Left forelimb (tissue), 1 donor: ENCODE measurements around the gene GBP1.
"Not testable (repeated sequence)": the region's sequence is repeated elsewhere in the genome, so short reads cannot be mapped to it uniquely, and the experiment has no call there.

Source experiments
- DNase-seq: peaks from one replicate; pipeline ENCODE4 v3.0.0-alpha.2; 2018; ENCODE audit warnings: low spot score

The GBP1 gene

DNA sequence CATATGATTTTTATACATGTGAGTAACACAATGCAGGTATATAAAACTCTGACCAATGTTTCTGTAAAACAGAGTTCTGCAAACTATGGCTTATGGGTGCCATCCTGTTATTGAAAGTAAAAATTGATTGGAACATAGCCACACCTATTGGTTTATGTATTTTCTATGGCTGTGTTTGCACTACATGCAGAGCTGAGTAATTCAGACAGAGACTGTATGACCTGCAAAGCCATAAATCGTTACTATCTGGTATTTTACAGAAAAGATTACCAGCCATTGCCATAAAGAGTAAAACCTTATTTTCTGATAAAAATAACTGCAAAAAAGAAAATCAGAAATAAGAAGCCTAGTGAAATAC lies 13.1 kb downstream of the GBP1 start:
- no peak for DNase-seq

- no peak for DNase-seq
Measured at GRCh38 chr1:89051300-89051954, 13.6 kb downstream of the GBP1 start.

GRCh38 chr1:89050649-89051033 lies 14.4 kb downstream of the GBP1 start:
- no peak for DNase-seq

DNA sequence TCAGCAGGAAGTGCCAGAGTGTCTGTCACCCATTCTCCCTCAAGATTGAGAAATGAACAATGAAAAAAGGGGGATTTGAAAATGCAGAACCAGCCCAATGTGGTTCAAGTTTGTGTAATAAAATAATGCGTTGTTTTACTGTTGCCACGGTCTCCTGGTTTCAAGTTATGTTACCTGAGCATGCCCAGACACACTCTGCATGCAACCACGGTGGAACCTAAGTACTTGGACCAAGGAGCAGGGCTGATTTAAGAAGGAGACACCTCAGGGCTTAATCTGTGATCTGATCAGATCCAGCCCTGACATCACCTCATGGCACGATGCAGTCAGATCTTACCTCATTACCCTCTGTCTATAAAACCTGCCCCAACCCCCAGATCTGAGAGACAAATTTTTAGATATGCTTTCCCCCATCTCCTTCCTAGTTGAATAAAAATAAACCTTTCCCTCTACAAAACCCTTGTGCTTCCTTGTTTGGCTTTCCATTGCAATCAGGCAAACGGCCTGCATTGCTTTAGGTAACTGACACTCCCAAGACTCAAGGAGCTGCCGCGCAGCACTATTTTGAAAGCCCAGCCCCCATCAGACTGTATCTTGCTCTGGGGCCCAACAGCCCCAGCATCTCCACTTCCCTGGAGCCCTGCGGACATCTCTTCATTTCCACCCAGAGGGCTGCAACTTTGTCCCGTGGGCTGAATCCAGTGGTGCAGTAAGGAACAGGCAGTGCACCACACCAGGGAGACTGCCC lies 14.9 kb downstream of the GBP1 start:
- not testable (repeated sequence) for DNase-seq

DNA sequence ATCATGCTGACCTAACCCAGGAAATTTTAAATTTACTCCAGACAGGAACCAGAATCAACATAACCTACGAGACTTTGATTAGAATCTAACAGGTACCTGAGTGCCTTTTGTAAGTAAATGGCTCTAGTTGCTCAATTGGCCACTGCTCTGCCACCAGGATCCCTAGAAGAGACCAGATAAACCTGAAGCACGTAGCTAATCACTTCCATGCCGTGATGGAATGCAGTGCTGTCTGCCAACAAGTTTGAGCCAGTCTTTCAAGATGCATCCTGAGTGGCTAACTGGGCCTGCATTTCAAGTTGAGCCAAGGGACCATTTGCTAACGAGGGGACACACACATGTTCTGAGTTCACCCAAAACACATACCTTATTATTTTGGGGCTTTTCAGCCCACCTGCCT lies 15.8 kb downstream of the GBP1 start:
- DNase-seq: not testable (repeated sequence)

GRCh38 chr1:89047734-89048133 lies 17.3 kb downstream of the GBP1 start:
- DNase-seq: no peak

DNA sequence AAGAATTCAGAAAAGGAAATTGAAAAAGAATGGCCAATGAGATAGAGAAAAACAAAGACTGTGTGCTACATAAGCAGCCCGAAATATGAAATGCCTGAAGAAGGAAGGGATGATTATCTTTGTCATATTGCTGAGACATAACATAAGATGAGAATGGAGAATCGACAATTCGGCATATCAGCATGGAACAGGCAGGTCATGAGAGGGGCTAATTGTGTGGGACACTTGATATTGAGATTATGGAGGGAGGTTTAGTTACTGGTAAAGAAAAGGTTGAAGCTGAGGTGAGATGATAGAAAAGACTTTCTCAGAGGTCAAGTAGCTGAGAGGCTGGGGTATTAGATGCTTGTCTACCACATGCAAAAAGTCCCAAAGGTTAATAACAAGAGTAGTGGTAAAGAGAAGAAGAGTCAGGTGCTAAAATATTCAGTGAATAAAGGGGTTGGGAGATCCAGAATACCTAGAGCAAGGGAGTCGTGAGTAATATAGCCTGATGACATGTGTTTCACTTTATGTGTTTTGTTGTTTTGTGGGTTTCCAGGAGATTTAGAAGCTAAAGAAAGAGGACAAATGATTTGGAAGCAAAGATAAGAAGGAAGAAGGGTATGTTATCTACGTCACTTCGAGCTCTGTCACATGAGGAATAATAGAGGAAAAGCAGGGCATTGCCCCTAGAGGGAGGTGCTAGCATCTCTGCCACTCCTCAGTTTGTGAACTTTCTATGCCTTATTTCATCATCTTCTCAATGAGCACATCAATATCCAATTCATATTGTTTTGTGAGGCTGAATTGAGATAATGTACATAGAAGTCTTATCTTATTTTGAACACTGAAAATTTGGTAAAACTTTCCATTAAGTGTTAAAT lies 18.5 kb downstream of the GBP1 start:
- not testable (repeated sequence) for DNase-seq

- DNase-seq: no peak
Measured at GRCh38 chr1:89044970-89045721, 19.9 kb downstream of the GBP1 start.

- DNase-seq: no peak
Measured at GRCh38 chr1:89043940-89044339, 21.1 kb downstream of the GBP1 start.

DNA sequence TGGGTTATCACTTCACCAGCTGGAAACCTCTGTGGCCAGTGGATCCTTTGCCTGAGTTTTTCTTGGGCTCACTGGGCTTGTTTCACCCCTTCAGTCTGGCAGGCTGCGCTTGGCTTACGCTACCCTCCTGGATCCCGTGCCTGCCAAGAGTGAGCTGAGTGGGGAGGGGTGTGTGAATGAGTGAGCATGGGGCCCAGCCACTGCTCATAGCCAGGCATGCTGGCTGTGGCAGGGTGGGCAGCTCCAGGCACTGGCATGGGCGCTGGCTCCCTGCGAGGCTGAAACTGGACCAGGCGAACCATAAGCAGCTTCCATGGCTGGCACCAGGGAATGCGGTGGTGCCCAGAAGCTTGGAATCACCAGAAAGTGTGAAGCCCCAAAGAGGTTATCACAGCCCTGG lies 22.5 kb downstream of the GBP1 start:
- DNase-seq: no peak

- DNase-seq: no peak
Measured at GRCh38 chr1:89041721-89042120, 23.3 kb downstream of the GBP1 start.

DNA sequence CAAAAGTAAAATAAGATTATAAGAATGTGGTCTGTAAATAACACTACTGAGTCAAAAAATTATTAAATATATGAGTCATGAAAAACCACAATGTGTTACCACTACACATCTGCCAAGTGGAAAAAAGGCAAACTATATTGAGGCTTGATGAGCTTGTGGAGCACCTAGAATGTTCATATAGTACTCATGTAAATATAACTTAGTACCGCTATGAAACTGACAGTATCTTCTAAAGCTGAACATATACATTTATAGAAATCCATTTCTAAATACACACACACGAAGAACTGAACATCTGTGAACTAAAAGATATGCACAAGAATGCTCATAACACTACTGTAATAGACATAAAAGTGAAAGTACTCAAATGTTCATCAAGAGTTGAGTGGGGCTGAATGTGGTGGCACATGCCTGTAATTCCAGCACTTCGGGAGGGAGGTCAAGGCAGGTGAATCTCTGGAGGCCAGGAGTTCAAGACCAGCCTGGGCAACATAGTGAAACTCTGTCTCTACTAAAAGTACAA lies 23.8 kb downstream of the GBP1 start:
- DNase-seq: no peak

DNA sequence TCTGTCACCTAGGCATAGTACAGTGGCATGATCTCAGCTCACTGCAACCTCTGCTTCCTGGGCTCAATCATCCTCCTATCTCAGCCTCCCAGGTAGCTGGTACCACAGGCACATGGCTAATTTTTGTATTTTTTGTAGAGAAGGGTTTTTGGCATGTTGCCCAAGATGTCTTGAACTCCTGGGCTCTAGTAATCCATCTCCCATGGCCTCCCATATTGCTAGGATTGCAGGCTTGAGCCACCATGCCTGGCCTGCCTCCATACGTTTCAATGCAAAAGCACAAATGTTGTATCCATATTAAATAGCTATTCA lies 24.7 kb downstream of the GBP1 start:
- DNase-seq: no peak

DNA sequence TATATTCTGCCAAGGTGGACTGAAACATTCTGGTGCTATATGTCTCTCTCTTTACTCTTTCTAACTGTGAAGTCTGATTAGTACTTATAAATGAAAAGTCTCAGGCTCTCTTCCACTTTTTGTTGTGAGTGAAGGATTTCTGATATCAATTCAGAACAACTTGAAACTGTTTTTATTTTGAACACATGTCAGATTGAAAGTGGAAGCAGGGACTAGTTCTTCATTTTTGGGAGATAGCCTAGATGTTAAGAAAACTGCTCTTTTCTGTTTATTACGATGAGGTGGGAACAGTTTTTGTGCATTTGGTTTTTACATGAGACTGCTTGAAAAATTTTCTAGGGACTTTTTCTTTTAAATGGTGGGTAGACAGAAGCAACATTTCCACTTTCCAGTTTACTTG lies 27.8 kb downstream of the GBP1 start:
- DNase-seq: no peak

DNA sequence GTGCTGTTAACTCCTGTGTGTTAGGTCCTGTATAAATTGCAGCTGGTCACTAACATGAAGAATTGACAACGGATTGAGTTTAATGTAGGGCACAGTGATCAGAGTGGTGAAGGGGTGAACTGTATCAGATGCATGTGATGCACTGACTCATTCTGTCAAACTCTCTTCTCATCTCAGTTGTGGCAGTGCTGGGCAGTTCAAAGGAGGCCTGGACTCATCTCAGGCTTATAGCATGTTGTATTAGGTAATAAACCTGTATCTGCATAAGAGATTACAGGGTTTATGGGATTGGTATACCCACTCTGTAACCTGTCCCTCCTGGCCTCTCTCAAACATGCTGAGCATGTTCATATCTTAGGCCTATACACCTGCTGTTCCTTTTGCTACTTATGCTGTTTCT lies 29.9 kb downstream of the GBP1 start:
- no peak for DNase-seq

DNA sequence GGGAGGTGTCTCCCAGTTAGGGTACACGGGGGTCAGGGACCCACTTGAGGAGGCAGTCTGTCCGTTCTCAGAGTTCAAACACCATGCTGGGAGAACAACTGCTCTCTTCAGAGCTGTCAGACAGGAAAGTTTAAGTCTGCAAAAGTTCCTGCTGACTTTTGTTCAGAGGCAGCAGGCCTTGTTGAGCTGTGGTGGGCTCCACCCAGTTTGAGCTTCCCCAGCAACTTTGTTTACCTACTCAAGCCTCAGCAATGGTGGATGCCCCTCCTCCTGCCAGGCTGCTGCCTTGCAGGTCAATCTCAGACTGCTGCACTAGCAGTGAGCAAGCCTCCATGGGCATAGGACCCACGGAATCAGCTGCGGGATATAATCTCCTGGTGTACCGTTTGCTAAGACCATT lies 31.0 kb downstream of the GBP1 start:
- DNase-seq: not testable (repeated sequence)

- DNase-seq: not testable (repeated sequence)
Measured at GRCh38 chr1:89029051-89029450, 36.0 kb downstream of the GBP1 start.

DNA sequence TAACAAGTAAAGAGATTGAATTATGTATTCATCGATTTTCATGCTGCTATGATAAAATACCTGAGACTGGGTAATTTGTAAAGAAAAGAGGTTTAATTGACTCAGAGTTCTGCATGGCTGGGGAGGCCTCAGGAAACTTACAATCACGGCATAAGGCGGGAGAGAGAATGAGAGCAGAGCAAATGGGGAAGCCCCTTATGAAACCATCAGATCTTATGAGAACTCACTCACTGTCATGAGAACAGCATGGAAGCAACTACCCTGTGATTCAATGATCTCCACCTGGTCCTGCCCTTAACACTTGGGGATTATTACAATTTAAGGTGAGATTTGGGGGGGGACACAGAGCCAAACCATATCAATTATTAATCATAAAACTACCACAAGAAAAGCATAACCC lies 39.1 kb downstream of the GBP1 start:
- no peak for DNase-seq

DNA sequence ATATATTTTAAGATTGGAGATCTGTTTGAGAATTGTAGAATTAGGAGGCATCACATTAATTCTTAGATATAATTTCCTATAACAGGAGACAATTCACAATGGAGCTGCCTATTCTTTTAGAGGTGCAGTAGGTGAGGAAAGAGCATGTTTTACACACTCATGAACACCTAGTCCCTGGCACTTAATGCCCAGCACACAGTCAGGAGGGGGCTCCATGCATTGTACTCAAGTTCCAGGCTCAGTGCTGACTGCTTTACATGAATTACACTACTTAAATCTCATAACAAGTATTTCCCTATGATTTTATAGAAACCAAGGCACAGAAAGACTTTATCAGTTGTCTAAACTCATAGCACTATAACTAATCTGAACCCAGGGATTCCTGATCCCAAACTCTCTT lies 42.0 kb downstream of the GBP1 start:
- DNase-seq: no peak

DNA sequence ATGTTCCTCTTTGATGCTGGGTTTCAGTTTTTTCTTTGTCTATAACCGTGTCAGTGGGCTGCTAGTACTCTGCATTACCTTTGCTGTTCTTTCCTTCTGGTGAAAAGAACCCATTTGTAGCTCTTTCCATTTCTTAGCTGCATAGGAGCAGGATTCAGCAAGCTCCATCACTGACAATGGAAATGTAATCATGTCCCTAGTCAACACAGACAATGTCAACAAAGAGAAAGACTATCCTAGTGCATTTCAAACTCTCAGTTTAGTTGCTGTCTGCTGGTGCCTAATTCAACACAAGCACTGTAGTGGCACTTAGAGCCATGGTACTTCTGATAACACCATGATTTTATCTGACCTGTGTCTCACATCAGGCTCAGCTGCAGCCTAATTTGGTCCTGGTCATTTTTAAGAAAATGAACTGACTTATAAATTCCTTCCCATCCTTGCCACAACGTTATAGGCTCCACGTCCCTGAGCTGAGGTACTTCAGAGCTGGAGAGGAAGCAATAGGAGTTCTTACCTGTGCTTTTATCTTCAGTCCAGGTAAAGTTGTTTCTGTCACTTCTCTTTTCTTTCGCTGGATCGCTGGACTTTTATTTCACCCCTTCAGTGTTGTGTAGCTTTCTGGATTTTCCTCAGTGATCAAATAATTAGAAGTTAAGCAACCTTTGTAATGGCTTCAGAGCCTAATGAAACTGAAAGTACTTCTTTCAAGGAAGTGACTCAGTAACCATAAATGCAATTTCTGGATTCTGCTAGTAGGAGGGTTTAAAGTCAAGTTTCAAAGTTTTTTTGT lies 42.6 kb downstream of the GBP1 start, which contains the start of gene GBP3:
TSS of gene GBP3 (minus strand) at position 700 of the 793 bp plus-strand sequence. CDS start 2,145 bp downstream, outside the sequence.
- no peak for DNase-seq

DNA sequence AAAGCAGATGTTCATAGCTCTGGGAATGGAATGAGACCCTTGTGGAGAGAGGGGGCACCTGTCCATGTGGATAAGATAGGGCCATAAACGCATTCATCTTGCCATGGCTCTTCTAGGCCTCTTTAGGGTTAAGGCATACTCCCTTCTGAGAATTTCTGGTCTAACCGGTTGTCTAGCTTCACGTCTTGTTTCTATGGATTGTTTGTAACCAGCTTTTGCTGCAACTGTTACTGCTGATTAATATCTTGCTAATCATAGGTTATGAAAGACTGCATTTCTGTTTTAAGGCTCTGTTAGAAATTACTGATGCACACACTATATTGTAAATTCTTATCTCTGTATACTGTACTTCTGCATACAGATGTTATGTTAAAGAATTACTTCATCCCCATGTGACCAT lies 46.7 kb downstream of the GBP1 start:
- DNase-seq: not testable (repeated sequence)
